ENCODE results near the gene HOOK2. TPM values are rescaled to one million over a fixed set of nuclear protein-coding genes. Genes with fewer than 3 reads are reported as not detected.
A peak's percentile ranks its signal among the peaks of the same experiment; 100 is the strongest.

HOOK2 gene
- total and polyA plus RNA-seq, 9 of the 15 experiments (the other 6 are each of a cell fraction or from before 2014, with no cell fraction given) = 1.3 to 17.2 (median 9.9) TPM

GRCh38 chr19:12720296-12720695 is 55.1 kb downstream of the HOOK2 start:
- peak overlapping the region; percentile 89 to 99 for H3K9ac ChIP-seq (ENCODE audit: insufficient read depth in 1 of 2, low read depth in 2 of 2, low read length in 2 of 2)
- no TSS peak for BruUV-seq (replicated peaks)
- WGBS (ENCODE audit: insufficient coverage, low coverage, missing lambda C conversion rate) = 90% methylated on average over 10 of the region's 10 CpGs
- no peak overlapping the region for H2AFZ ChIP-seq (ENCODE audit: low read depth, low read length)
- H4K20me1 ChIP-seq (replicated peaks; ENCODE audit: control insufficient read depth, insufficient read depth, low read length) = peaks cover 17% of the 10 kb centered on the region; the same call in 1 of the 2 replicates
- POLR2A ChIA-PET = interaction anchor here (0.8 to 3.8 kb wide), 5 partner anchors 35 to 74 kb away, joined by 3 to 30 read pairs (median 4); partner anchors contain the start of gene JUNB
- H3K27ac ChIP-seq (ENCODE audit: extremely low read depth, low read depth, low read length) = peak overlapping the region; percentile 87; the same call in 1 of the 3 replicates
- H3K4me2 ChIP-seq (ENCODE audit: insufficient read depth, low read length) = peak overlapping the region; percentile 92
- no peaks in the 10 kb centered on the region for H3K9me3 ChIP-seq (replicated peaks; ENCODE audit: control insufficient read depth, insufficient read depth, low read depth, low read length)
- intact Hi-C loops (cut with micrococcal nuclease) = no loop called here
- H3K9me1 ChIP-seq (ENCODE audit: control insufficient read depth, insufficient read depth, low read length) = peaks cover 6% of the 10 kb centered on the region
- FAIRE-seq = no peak
- CTCF ChIA-PET (ENCODE audit: low intra/inter-chr PET ratio) = no interaction called here
- no peak for DNase-seq (ENCODE audit: extremely low read depth in 1 of 4, low spot score in 3 of 4)
- ATAC-seq = no peak
- H3K36me3 ChIP-seq (ENCODE audit: control insufficient read depth, insufficient read depth, low read length) = peaks cover 54% of the 10 kb centered on the region
- in situ Hi-C loops (cut with MboI) = no loop called here
- peak overlapping the region; percentile 82; the same call in 1 of the 2 replicates for H3K4me3 ChIP-seq
- H3K4me1 ChIP-seq (replicated peaks in 1 of 2; ENCODE audit: control insufficient read depth in 2 of 2, insufficient read depth in 2 of 2, low read length in 2 of 2) = peaks cover 10 to 45% of the 10 kb centered on the region in 2 experiments; a peak in 3 of 5 replicates
- H3K27me3 ChIP-seq (ENCODE audit: control insufficient read depth in 2 of 2, insufficient read depth in 2 of 2, low read length in 2 of 2) = no peaks in the 10 kb centered on the region
- peaks cover 81% of the 10 kb centered on the region for H3K79me2 ChIP-seq (ENCODE audit: control insufficient read depth, insufficient read depth, low read length)
- TF ChIP-seq TCF3 (CRISPR knock-in tag; IDR thresholded peaks at IDR 0.05) = no peak
- TF ChIP-seq CREB3 (tag; conservative IDR thresholded peaks at IDR 0.05; ENCODE audit: low read depth) = no peak
- no peak for TF ChIP-seq LARP7 (IDR thresholded peaks at IDR 0.05)
- no peak for TF ChIP-seq HEY1 (CRISPR knock-in tag; IDR thresholded peaks at IDR 0.05; ENCODE audit: borderline replicate concordance)
- TF ChIP-seq JUNB (CRISPR knock-in tag; conservative IDR thresholded peaks at IDR 0.05) = no peak
- no peak for TF ChIP-seq ATF4 (CRISPR knock-in tag; IDR thresholded peaks at IDR 0.05)
- TF ChIP-seq DMBX1 (CRISPR knock-in tag; IDR thresholded peaks at IDR 0.05; ENCODE audit: borderline replicate concordance) = no peak
- TF ChIP-seq CHD7 (IDR thresholded peaks at IDR 0.05; ENCODE audit: low read depth, low read length) = no peak
- TF ChIP-seq NFYB (IDR thresholded peaks at IDR 0.05; ENCODE audit: extremely low read depth, insufficient read length) = no peak
- no peak for TF ChIP-seq GABPB1 (CRISPR knock-in tag; IDR thresholded peaks at IDR 0.05)
